ENCODE results near the gene SLC15A1.

The SLC15A1 gene, protein sequence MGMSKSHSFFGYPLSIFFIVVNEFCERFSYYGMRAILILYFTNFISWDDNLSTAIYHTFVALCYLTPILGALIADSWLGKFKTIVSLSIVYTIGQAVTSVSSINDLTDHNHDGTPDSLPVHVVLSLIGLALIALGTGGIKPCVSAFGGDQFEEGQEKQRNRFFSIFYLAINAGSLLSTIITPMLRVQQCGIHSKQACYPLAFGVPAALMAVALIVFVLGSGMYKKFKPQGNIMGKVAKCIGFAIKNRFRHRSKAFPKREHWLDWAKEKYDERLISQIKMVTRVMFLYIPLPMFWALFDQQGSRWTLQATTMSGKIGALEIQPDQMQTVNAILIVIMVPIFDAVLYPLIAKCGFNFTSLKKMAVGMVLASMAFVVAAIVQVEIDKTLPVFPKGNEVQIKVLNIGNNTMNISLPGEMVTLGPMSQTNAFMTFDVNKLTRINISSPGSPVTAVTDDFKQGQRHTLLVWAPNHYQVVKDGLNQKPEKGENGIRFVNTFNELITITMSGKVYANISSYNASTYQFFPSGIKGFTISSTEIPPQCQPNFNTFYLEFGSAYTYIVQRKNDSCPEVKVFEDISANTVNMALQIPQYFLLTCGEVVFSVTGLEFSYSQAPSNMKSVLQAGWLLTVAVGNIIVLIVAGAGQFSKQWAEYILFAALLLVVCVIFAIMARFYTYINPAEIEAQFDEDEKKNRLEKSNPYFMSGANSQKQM

DNA sequence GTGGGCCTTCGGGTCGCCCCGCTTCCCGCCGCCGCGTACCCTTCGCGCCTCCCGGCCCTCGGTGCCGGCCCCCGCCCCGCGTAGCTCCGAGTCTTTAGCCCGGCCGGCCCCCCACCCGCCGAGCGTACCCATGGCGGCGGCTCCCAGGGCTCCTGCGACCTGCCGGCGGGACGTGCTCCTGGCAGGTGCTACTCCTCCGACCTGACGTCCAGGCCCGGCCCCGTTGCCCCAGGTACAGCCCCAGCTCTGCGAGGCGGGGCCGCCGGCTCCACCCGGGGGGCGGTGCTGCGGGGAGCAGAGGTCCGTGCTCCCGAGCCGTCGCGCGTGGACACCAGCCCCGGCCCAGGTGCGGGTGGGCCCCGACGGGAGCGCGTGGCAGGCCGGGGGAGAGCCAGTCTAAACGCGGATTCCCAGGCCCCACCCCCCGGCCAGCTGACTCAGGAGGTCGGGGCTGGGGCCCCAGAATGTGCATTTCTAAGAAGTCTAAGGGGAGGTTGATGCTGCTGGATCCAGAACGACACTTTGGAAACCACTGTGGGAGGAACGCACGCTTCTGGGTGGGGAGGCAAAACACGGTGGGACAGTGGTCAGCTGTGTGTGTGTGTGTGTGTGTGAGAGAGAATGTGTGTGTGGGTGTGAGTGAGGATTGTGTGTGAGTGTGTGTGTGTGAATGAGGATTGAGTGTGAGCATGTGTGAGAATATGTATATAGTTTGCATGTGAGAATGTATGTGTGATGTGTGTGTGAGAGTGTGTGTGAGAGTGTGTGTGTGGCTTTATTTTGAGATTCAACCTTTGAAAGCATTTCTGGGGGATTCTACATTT is at the start of gene SLC15A1:
SLC15A1 (minus strand) TSS at position 206 of the 824 bp plus-strand sequence; CDS start at position 132, 74 bp downstream.
- no peak for DNase-seq (ENCODE audit: extremely low read depth, insufficient read length)
- no peak within 1 kb of the TSS for H3K4me3 ChIP-seq (replicated peaks; ENCODE audit: low read depth, low read length)
- TF ChIP-seq, protein P1, sequence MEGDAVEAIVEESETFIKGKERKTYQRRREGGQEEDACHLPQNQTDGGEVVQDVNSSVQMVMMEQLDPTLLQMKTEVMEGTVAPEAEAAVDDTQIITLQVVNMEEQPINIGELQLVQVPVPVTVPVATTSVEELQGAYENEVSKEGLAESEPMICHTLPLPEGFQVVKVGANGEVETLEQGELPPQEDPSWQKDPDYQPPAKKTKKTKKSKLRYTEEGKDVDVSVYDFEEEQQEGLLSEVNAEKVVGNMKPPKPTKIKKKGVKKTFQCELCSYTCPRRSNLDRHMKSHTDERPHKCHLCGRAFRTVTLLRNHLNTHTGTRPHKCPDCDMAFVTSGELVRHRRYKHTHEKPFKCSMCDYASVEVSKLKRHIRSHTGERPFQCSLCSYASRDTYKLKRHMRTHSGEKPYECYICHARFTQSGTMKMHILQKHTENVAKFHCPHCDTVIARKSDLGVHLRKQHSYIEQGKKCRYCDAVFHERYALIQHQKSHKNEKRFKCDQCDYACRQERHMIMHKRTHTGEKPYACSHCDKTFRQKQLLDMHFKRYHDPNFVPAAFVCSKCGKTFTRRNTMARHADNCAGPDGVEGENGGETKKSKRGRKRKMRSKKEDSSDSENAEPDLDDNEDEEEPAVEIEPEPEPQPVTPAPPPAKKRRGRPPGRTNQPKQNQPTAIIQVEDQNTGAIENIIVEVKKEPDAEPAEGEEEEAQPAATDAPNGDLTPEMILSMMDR (IDR thresholded peaks at IDR 0.05; ENCODE audit: insufficient read depth, low read length, poor library complexity, severe bottlenecking): no peak
- no peaks in the 10 kb centered on the region for H3K36me3 ChIP-seq (ENCODE audit: control insufficient read depth, insufficient read depth, low read length)
- H3K27me3 ChIP-seq (replicated peaks; ENCODE audit: control insufficient read depth, insufficient read depth, low read length): no peaks in the 10 kb centered on the region

DNA sequence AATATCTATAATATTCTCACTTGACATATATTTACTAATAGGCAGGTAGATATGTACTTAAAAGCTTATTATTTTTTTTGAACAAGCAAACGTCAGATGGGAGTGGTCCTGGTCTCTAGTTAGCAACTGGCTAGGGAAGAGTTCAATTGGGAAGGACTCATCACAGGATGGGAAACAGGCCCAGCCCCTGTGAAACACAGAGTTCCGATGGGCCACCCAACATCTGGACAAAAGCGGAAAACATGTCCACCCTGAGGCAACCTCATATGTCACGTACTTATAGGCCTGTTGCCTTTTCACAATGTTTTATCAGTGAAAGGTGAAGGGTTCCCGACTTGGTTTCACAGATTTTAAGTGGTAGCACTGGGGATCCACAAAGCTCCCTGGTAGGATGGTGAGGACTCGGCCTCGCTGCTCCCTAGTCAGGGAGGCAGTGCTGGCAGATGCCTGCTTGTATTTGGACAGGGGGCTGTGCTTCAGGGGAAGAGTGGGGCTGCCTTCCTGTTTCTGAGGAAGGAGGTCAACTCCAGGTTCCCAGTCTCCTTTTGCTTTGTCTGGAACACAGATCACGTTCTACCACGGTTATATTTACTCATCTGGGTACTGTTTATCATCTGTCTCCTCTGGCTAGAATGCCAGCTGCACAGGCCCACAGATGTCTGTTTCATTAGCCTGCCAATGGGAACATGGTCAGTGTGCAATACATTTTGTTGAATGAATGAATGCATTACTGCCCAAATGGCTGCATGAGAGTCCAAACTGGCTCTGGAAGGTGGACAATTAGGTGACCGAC is 49.4 kb upstream of the SLC15A1 start:
- Histone ChIP-seq H3K4me3 (replicated peaks; ENCODE audit: low read depth, low read length) (no peak overlapping the region), H3K36me3 (ENCODE audit: control insufficient read depth, insufficient read depth, low read length) (no peaks in the 10 kb centered on the region), H3K27me3 (replicated peaks; ENCODE audit: control insufficient read depth, insufficient read depth, low read length) (no peaks in the 10 kb centered on the region)
- TF ChIP-seq, protein P1 (IDR thresholded peaks at IDR 0.05; ENCODE audit: insufficient read depth, low read length, poor library complexity, severe bottlenecking): no peak
- no peak for DNase-seq (ENCODE audit: extremely low read depth, insufficient read length)

DNA sequence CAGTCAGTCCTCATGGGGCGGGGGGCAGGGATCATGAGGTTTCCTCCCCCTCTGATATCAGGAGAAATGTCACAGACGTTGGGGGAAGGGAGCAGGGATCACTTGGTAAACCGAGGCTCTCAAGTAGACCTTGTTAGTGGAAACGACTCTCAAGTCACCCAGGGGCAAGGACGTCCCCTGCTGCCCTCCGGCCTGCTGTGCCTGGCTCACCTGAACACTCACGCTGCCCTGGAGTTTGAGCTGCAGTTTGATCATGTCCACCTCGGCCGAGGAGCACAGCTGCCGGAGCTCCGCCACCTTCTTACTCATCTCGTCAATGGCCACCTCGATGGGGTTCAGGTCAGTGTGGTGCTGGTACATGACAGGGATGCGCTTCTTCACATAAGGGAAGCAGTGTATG is 47.6 kb upstream of the SLC15A1 start:
- TF ChIP-seq, protein P1 (IDR thresholded peaks at IDR 0.05; ENCODE audit: insufficient read depth, low read length, poor library complexity, severe bottlenecking): no peak
- Histone ChIP-seq H3K4me3 (replicated peaks; ENCODE audit: low read depth, low read length) (no peak overlapping the region), H3K27me3 (replicated peaks; ENCODE audit: control insufficient read depth, insufficient read depth, low read length) (no peaks in the 10 kb centered on the region), H3K36me3 (ENCODE audit: control insufficient read depth, insufficient read depth, low read length) (no peaks in the 10 kb centered on the region)
- DNase-seq (ENCODE audit: extremely low read depth, insufficient read length): no peak

DNA sequence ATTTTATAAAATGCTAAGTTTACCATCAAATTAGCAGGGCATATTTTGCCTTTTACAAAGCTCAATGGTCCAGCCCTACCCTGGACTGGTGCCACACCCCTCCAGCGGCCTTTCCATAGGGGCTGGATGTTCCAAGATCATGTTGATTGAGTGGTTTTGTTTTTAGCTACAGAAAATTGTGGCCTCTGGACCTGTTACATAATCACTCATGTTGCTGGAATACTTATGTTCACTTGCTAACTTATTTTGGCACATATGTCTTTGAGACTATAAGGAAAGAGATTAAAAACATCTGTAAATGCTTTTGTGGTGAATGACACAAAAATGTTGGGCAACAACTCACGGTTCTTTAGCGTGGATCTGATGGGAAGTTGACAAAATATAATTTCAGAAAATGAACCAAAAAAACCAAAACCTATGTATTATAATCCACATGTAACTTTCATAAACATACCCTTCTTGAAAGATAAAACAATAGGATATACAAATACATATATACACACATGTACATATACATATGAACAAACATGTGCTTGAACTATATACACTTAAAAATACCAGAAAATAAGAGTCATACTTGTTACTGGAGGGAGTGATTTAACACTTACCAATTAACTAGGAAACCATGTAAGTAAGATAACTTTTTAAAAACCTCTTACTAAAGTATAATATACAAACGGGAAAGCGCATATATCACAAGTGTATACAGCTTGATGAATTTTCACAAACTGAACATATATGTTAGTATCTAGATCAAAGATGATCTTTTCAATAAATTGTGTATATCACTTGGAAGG is 46.6 kb upstream of the SLC15A1 start:
- H3K36me3 ChIP-seq (ENCODE audit: control insufficient read depth, insufficient read depth, low read length): no peaks in the 10 kb centered on the region
- no peaks in the 10 kb centered on the region for H3K27me3 ChIP-seq (replicated peaks; ENCODE audit: control insufficient read depth, insufficient read depth, low read length)
- TF ChIP-seq, protein P1 (IDR thresholded peaks at IDR 0.05; ENCODE audit: insufficient read depth, low read length, poor library complexity, severe bottlenecking): no peak
- no peak overlapping the region for H3K4me3 ChIP-seq (replicated peaks; ENCODE audit: low read depth, low read length)
- no peak for DNase-seq (ENCODE audit: extremely low read depth, insufficient read length)

All from GM06990 (cell line).